Neural cell (in vitro differentiated cells): ENCODE measurements around the gene CDA. TPM values are rescaled to one million over a fixed set of nuclear protein-coding genes. Genes with fewer than 3 reads are reported as not detected.
A peak's percentile ranks its signal among the peaks of the same experiment; 100 is the strongest.

Experiments used
- H2AFZ ChIP-seq: fragments of 200-600, 300-800 bp; sonication (generic), shearing (Covaris generic); 2 replicates; pipeline ENCODE4 v1.6.0; 2014; ENCODE audit warnings: low read depth, mild to moderate bottlenecking, antibody characterized with exemption, low read length, moderate library complexity
- H3F3A ChIP-seq: fragments of 200-600 bp; shearing (Covaris generic); 2 replicates; pipeline ENCODE4 v1.6.1; 2016; ENCODE audit warnings: mild to moderate bottlenecking, moderate library complexity, mixed read lengths, antibody characterized with exemption, low read length; ENCODE audit not compliant: insufficient read depth, poor library complexity, severe bottlenecking
- H3K27ac ChIP-seq: fragments of 200-600, 300-800 bp; sonication (generic), shearing (Covaris generic); 2 replicates; pipeline ENCODE4 v1.5.1; 2014; ENCODE audit warnings: mild to moderate bottlenecking, low read length, moderate library complexity
- H3K27me3 ChIP-seq: fragments of 300-800, 200-600 bp; sonication (generic), shearing (Covaris generic); 2 replicates; pipeline ENCODE4 v1.6.0; 2014; ENCODE audit warnings: mild to moderate bottlenecking, low read depth, low read length, moderate library complexity; ENCODE audit not compliant: insufficient read depth
- H3K36me3 ChIP-seq: fragments of 300-800, 200-600 bp; sonication (generic), shearing (Covaris generic); 2 replicates; pipeline ENCODE4 v1.5.1; 2014; ENCODE audit warnings: mild to moderate bottlenecking, antibody characterized with exemption, low read length, moderate library complexity; ENCODE audit not compliant: insufficient read depth
- H3K4me2 ChIP-seq: fragments of 300-800, 200-600 bp; sonication (generic), shearing (Covaris generic); 2 replicates; pipeline ENCODE4 v1.6.0; 2014; ENCODE audit warnings: mild to moderate bottlenecking, low read length
- H3K4me3 ChIP-seq: fragments of 300-800, 200-600 bp; sonication (generic), shearing (Covaris generic); 2 replicates; pipeline ENCODE4 v1.5.1; 2014; ENCODE audit warnings: mild to moderate bottlenecking, low read length, moderate library complexity
- H3K79me2 ChIP-seq: fragments of 200-600 bp; shearing (Covaris generic); replicated peaks from 2 replicates; pipeline ENCODE4 v1.6.0; 2014; ENCODE audit warnings: mild to moderate bottlenecking, low read length, moderate library complexity; ENCODE audit not compliant: insufficient read depth
- H3K9ac ChIP-seq: fragments of 300-800, 200-600 bp; sonication (generic), shearing (Covaris generic); 2 replicates; pipeline ENCODE4 v1.6.1; 2016; ENCODE audit warnings: mild to moderate bottlenecking, low read length, mixed read lengths
- H3K9me2 ChIP-seq: fragments of 200-600 bp; shearing (Covaris generic); 2 replicates; pipeline ENCODE4 v1.6.1; 2016; ENCODE audit warnings: mild to moderate bottlenecking, low read length, mixed read lengths; ENCODE audit not compliant: insufficient read depth
- H3K9me3 ChIP-seq: fragments of 200-600, 300-800 bp; sonication (generic), shearing (Covaris generic); 2 replicates; pipeline ENCODE4 v1.6.1; 2016; ENCODE audit warnings: mild to moderate bottlenecking, mixed run types, low read length, moderate library complexity, mixed read lengths
- H4K20me1 ChIP-seq: fragments of 200-600 bp; shearing (Covaris generic); 2 replicates; pipeline ENCODE4 v1.6.1; 2016; ENCODE audit warnings: mild to moderate bottlenecking, mixed run types; ENCODE audit not compliant: insufficient read depth
- CTCF ChIP-seq: fragments of 450-650 bp; IDR thresholded peaks from 2 replicates; pipeline ENCODE4 v1.5.1; 2014; ENCODE audit warnings: antibody characterized with exemption, mild to moderate bottlenecking, moderate library complexity; ENCODE audit not compliant: poor library complexity, severe bottlenecking
- EP300 ChIP-seq: fragments of 450-650 bp; conservative IDR thresholded peaks from 2 replicates; pipeline ENCODE4 v1.6.1; 2014; ENCODE audit warnings: antibody characterized with exemption, mild to moderate bottlenecking, moderate library complexity; ENCODE audit not compliant: poor library complexity, severe bottlenecking
- EZH2 ChIP-seq: fragments of 200-600, 300-800 bp; shearing (Covaris generic), sonication (generic); IDR thresholded peaks from 2 replicates; pipeline ENCODE4 v1.6.1; 2014; ENCODE audit warnings: antibody characterized with exemption, low read length, borderline replicate concordance, mild to moderate bottlenecking; ENCODE audit not compliant: insufficient read depth, poor library complexity, severe bottlenecking
- MXI1 ChIP-seq: fragments of 450-650 bp; conservative IDR thresholded peaks from 2 replicates; pipeline ENCODE4 v1.6.1; 2014; ENCODE audit warnings: antibody characterized with exemption, mild to moderate bottlenecking; ENCODE audit not compliant: poor library complexity, severe bottlenecking
- POLR2AphosphoS5 ChIP-seq: IDR thresholded peaks from 2 replicates; pipeline ENCODE4 v1.6.1; 2012
- RAD21 ChIP-seq: fragments of 450-650 bp; conservative IDR thresholded peaks from 2 replicates; pipeline ENCODE4 v1.6.1; 2014; ENCODE audit warnings: antibody characterized with exemption, mild to moderate bottlenecking, moderate library complexity
- SMC3 ChIP-seq: fragments of 450-650 bp; conservative IDR thresholded peaks from 2 replicates; pipeline ENCODE4 v1.6.1; 2014; ENCODE audit warnings: antibody characterized with exemption, mild to moderate bottlenecking, moderate library complexity; ENCODE audit not compliant: poor library complexity
- TAF1 ChIP-seq: IDR thresholded peaks from 2 replicates; pipeline ENCODE4 v1.6.1; 2012; ENCODE audit warnings: low read depth
- polyA plus RNA-seq: library from polyadenylated mRNA; depleted of rRNA; stranded (reverse); fragments of >200 nt; gene quantifications from 2 replicates; pipeline ENCODE4 v1.2.3, GENCODE V29; 2014
- TF ChIP-seq, protein P1 (sequence below): IDR thresholded peaks from 2 replicates; pipeline ENCODE4 v1.6.1; 2012; ENCODE audit warnings: borderline replicate concordance

The CDA gene
- polyA plus RNA-seq, 1 donor from 2014 or later, result not detected

GRCh38 chr1:20555025-20555757, 33.7 kb upstream of the CDA start:
- Histone ChIP-seq H2AFZ (no peak overlapping the region), H4K20me1 (no peaks in the 10 kb centered on the region), H3K9ac (no peak overlapping the region), H3F3A (no peaks in the 10 kb centered on the region), H3K9me3 (no peaks in the 10 kb centered on the region), H3K36me3 (no peaks in the 10 kb centered on the region), H3K4me3 (peak overlapping the region; percentile 71), H3K4me2 (no peak overlapping the region), H3K9me2 (no peaks in the 10 kb centered on the region), H3K79me2 (no peaks in the 10 kb centered on the region), H3K27me3 (peaks cover 37% of the 10 kb centered on the region), H3K27ac (no peak overlapping the region)
- TF ChIP-seq TAF1 (no peak), RAD21 (no peak), SMC3 (no peak), EZH2 (no peak)

DNA sequence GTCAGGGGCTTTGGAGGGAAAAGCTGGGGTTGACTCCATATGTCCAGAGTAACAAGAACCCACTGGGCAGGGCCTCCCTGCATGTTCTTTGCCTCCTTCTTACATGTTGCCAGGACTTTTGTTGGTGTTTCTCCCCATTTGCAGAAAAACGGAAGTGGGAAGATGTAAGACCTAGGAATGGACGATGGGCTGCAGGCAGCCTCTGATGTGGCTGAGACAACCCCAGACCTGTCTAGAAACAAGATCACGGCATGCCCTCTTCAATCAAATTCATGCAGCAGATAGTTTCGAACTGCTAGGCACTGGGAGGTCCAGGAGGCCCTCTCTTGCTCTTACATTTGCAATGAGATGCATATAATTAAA, 33.2 kb upstream of the CDA start:
- no peak overlapping the region for H3K4me2 ChIP-seq
- H3K36me3 ChIP-seq, result no peaks in the 10 kb centered on the region
- H3K79me2 ChIP-seq, result no peaks in the 10 kb centered on the region
- no peaks in the 10 kb centered on the region for H3K9me2 ChIP-seq
- H3K9me3 ChIP-seq, result no peaks in the 10 kb centered on the region
- TF ChIP-seq TAF1, result no peak
- no peak for TF ChIP-seq EZH2
- TF ChIP-seq CTCF, result no peak
- no peak for TF ChIP-seq EP300
- TF ChIP-seq, protein P1, sequence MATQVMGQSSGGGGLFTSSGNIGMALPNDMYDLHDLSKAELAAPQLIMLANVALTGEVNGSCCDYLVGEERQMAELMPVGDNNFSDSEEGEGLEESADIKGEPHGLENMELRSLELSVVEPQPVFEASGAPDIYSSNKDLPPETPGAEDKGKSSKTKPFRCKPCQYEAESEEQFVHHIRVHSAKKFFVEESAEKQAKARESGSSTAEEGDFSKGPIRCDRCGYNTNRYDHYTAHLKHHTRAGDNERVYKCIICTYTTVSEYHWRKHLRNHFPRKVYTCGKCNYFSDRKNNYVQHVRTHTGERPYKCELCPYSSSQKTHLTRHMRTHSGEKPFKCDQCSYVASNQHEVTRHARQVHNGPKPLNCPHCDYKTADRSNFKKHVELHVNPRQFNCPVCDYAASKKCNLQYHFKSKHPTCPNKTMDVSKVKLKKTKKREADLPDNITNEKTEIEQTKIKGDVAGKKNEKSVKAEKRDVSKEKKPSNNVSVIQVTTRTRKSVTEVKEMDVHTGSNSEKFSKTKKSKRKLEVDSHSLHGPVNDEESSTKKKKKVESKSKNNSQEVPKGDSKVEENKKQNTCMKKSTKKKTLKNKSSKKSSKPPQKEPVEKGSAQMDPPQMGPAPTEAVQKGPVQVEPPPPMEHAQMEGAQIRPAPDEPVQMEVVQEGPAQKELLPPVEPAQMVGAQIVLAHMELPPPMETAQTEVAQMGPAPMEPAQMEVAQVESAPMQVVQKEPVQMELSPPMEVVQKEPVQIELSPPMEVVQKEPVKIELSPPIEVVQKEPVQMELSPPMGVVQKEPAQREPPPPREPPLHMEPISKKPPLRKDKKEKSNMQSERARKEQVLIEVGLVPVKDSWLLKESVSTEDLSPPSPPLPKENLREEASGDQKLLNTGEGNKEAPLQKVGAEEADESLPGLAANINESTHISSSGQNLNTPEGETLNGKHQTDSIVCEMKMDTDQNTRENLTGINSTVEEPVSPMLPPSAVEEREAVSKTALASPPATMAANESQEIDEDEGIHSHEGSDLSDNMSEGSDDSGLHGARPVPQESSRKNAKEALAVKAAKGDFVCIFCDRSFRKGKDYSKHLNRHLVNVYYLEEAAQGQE, result no peak
- no peak for TF ChIP-seq RAD21
- no peak overlapping the region for H2AFZ ChIP-seq
- no peak overlapping the region for H3K9ac ChIP-seq
- no peak overlapping the region for H3K27ac ChIP-seq
- H3F3A ChIP-seq, result no peaks in the 10 kb centered on the region
- H4K20me1 ChIP-seq, result no peaks in the 10 kb centered on the region
- H3K4me3 ChIP-seq, result peak overlapping the region; percentile 71
- H3K27me3 ChIP-seq, result peaks cover 37% of the 10 kb centered on the region

- TF ChIP-seq CTCF (no peak), RAD21 (no peak), MXI1 (no peak), EP300 (no peak), EZH2 (no peak), TAF1 (no peak), POLR2AphosphoS5 (no peak), SMC3 (no peak)
- TF ChIP-seq, protein P1, result no peak
- no peaks in the 10 kb centered on the region for H3K79me2 ChIP-seq
- no peak overlapping the region for H2AFZ ChIP-seq
- H3K36me3 ChIP-seq, result no peaks in the 10 kb centered on the region
- H3K9me2 ChIP-seq, result no peaks in the 10 kb centered on the region
- no peak overlapping the region for H3K4me2 ChIP-seq
- H3F3A ChIP-seq, result no peaks in the 10 kb centered on the region
- H4K20me1 ChIP-seq, result no peaks in the 10 kb centered on the region
- peaks cover 16% of the 10 kb centered on the region for H3K27me3 ChIP-seq
- no peaks in the 10 kb centered on the region for H3K9me3 ChIP-seq
- no peak overlapping the region for H3K4me3 ChIP-seq
- no peak overlapping the region for H3K27ac ChIP-seq
- no peak overlapping the region for H3K9ac ChIP-seq
Observed at GRCh38 chr1:20558191-20558590, 30.7 kb upstream of the CDA start.
